ENCODE measurements around the gene TLE3. TPM values are rescaled to one million over a fixed set of nuclear protein-coding genes. Genes with fewer than 3 reads are reported as not detected.

The TLE3 gene
- total and polyA plus RNA-seq, 2 of the 4 experiments (the other 2 are of a cell fraction) = 6.5 to 16.3 TPM

DNA sequence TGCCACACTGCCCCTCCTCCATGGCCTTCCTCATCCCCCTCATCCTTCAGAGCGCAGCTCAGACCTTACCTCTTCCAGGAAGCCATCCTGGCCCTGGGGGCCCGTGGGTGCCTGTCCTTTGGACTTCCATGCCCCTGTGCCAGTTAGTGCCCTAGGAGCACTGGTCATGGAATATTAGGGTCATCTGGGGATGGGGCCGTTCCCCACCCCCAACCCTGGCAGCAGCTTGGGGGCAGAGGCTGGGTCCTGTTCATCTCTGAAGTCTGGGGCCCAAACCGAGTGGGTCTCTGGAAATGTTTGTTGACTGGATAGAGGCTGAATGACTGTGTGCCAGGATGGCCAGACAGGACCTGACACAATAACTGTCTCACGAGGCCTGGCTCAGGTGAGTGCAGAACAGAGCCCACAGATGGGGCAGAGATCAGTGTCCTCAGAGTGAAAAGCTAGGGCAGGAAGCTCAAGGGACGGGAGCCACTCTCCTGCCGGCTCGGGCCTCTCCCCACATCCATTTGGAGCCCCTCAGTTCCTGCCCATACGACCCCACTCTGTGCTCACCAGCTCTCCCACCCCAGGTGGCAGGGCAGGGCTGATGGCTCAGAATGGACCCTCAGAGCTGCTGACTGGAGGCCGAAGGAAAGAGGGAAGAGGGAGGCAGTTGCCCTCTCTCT, 62.5 kb downstream of the TLE3 start:
- in situ Hi-C loops (cut with MboI; ENCODE audit: low sequenced_read_pairs) = no loop called here
- Histone ChIP-seq H3K27me3 (ENCODE audit: control insufficient read depth, insufficient read depth, low read length) (peaks cover 63% of the 10 kb centered on the region), H3K36me3 (ENCODE audit: control insufficient read depth, insufficient read depth, low read length) (no peaks in the 10 kb centered on the region), H4K5ac (ENCODE audit: low read depth, low read length) (no peak overlapping the region), H3K4me1 (ENCODE audit: control insufficient read depth, insufficient read depth, low read length) (peaks cover 6% of the 10 kb centered on the region; the same call in 1 of the 2 replicates), H3K9me3 (ENCODE audit: control insufficient read depth, insufficient read depth, low read length) (no peaks in the 10 kb centered on the region), H3K9ac (ENCODE audit: low read depth, low read length) (no peak overlapping the region), H2BK15ac (ENCODE audit: low read depth, low read length) (no peak overlapping the region), H2BK5ac (ENCODE audit: low read depth, low read length, poor library complexity, severe bottlenecking) (no peak overlapping the region), H3K79me1 (ENCODE audit: low read depth in 1 of 2, low read length in 2 of 2) (no peaks in the 10 kb centered on the region), H4K91ac (ENCODE audit: insufficient read depth, low read depth, low read length) (no peak overlapping the region), H3K14ac (replicated peaks; ENCODE audit: low read depth, low read length) (no peak overlapping the region), H2AK5ac (ENCODE audit: low read depth, low read length) (no peak overlapping the region), H3K27ac (ENCODE audit: insufficient read depth, low read length) (no peak overlapping the region), H3K4me3 (ENCODE audit: insufficient read depth, low read depth, low read length) (no peak overlapping the region), H2AFZ (replicated peaks; ENCODE audit: low read length, poor library complexity) (no peak overlapping the region), H3K4me2 (ENCODE audit: low read depth, low read length) (no peak overlapping the region), H3K4ac (ENCODE audit: low read depth, low read length) (no peak overlapping the region), H2BK120ac (ENCODE audit: low read depth, low read length) (no peak overlapping the region), H2BK20ac (ENCODE audit: low read depth, low read length) (no peak overlapping the region), H2AK9ac (replicated peaks; ENCODE audit: low read depth, low read length, poor library complexity) (no peak overlapping the region), H3K9me1 (ENCODE audit: insufficient read depth, low read length) (peaks cover 8% of the 10 kb centered on the region), H4K8ac (ENCODE audit: low read depth in 2 of 2, low read length in 2 of 2) (no peak overlapping the region), H4K20me1 (ENCODE audit: insufficient read depth, low read length) (no peaks in the 10 kb centered on the region), H3K18ac (ENCODE audit: low read depth, low read length) (no peak overlapping the region), H3K23ac (ENCODE audit: low read depth, low read length) (no peak overlapping the region), H3K56ac (ENCODE audit: extremely low read depth, insufficient read depth, low read length) (no peak overlapping the region)
- dilution Hi-C loops (cut with HindIII; ENCODE audit: low sequenced_read_pairs, unreplicated experiment) = no loop called here
- ChIA-PET POLR2A (ENCODE audit: unreplicated experiment) (no interaction called here), CTCF (no interaction called here)
- no peak for TF ChIP-seq NFE2L2 (IDR thresholded peaks at IDR 0.05; ENCODE audit: low read depth, low read length)
- no peak for TF ChIP-seq CHD1 (IDR thresholded peaks at IDR 0.05; ENCODE audit: low read depth, low read length)
- TF ChIP-seq, protein P1, sequence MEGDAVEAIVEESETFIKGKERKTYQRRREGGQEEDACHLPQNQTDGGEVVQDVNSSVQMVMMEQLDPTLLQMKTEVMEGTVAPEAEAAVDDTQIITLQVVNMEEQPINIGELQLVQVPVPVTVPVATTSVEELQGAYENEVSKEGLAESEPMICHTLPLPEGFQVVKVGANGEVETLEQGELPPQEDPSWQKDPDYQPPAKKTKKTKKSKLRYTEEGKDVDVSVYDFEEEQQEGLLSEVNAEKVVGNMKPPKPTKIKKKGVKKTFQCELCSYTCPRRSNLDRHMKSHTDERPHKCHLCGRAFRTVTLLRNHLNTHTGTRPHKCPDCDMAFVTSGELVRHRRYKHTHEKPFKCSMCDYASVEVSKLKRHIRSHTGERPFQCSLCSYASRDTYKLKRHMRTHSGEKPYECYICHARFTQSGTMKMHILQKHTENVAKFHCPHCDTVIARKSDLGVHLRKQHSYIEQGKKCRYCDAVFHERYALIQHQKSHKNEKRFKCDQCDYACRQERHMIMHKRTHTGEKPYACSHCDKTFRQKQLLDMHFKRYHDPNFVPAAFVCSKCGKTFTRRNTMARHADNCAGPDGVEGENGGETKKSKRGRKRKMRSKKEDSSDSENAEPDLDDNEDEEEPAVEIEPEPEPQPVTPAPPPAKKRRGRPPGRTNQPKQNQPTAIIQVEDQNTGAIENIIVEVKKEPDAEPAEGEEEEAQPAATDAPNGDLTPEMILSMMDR (conservative IDR thresholded peaks at IDR 0.05; ENCODE audit: low read depth, low read length) = no peak
- TF ChIP-seq MAZ (IDR thresholded peaks at IDR 0.05; ENCODE audit: borderline replicate concordance, low read depth, low read length) = no peak
- TF ChIP-seq, protein P2, sequence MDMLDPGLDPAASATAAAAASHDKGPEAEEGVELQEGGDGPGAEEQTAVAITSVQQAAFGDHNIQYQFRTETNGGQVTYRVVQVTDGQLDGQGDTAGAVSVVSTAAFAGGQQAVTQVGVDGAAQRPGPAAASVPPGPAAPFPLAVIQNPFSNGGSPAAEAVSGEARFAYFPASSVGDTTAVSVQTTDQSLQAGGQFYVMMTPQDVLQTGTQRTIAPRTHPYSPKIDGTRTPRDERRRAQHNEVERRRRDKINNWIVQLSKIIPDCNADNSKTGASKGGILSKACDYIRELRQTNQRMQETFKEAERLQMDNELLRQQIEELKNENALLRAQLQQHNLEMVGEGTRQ (IDR thresholded peaks at IDR 0.05; ENCODE audit: low read depth, low read length) = no peak
- TF ChIP-seq POLR2A (IDR thresholded peaks at IDR 0.05; ENCODE audit: low read depth, low read length) = no peak
- TF ChIP-seq BHLHE40 (IDR thresholded peaks at IDR 0.05; ENCODE audit: low read depth, low read length) = no peak
- TF ChIP-seq FOS (IDR thresholded peaks at IDR 0.05; ENCODE audit: low read depth, low read length) = no peak
- TF ChIP-seq, protein P3, sequence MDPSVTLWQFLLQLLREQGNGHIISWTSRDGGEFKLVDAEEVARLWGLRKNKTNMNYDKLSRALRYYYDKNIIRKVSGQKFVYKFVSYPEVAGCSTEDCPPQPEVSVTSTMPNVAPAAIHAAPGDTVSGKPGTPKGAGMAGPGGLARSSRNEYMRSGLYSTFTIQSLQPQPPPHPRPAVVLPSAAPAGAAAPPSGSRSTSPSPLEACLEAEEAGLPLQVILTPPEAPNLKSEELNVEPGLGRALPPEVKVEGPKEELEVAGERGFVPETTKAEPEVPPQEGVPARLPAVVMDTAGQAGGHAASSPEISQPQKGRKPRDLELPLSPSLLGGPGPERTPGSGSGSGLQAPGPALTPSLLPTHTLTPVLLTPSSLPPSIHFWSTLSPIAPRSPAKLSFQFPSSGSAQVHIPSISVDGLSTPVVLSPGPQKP (IDR thresholded peaks at IDR 0.05; ENCODE audit: borderline replicate concordance, low read depth, low read length) = no peak
- no peak for TF ChIP-seq RAD21 (IDR thresholded peaks at IDR 0.05; ENCODE audit: low read length)
- no peak for TF ChIP-seq MAFK (IDR thresholded peaks at IDR 0.05; ENCODE audit: low read depth, low read length)
- TF ChIP-seq RFX5 (IDR thresholded peaks at IDR 0.05; ENCODE audit: low read depth, low read length) = no peak
- TF ChIP-seq MXI1 (IDR thresholded peaks at IDR 0.05; ENCODE audit: borderline replicate concordance, low read depth, low read length) = no peak
- TF ChIP-seq RCOR1 (IDR thresholded peaks at IDR 0.05; ENCODE audit: insufficient replicate concordance, low read length) = no peak
- TF ChIP-seq CEBPB (IDR thresholded peaks at IDR 0.05; ENCODE audit: low read depth, low read length) = no peak
- WGBS, 2 experiments (ENCODE audit: extremely low coverage in 2 of 2, insufficient read length in 1 of 2) = no CpG with 5 or more reads among the region's 10 CpGs
- BruUV-seq (replicated peaks) = no TSS peak
- no peak for DNase-seq
- intact Hi-C loops (cut with micrococcal nuclease) = no loop called here
- ATAC-seq (ENCODE audit: low read depth) = no peak
